HG03066 (cell line): Measurements from ENCODE around the gene IMMP2L.
A peak's percentile ranks its signal among the peaks of the same experiment; 100 is the strongest.

Experiments used
- ATAC-seq: cut with Tn5 transposase; IDR thresholded peaks from one replicate; pipeline ENCODE4 v1.9.1; 2021; ENCODE audit warnings: low read depth; ENCODE audit not compliant: unreplicated experiment

The IMMP2L gene

GRCh38 chr7:111238886-111239285 lies 323.4 kb downstream of the IMMP2L start:
- no peak for ATAC-seq

GRCh38 chr7:111235709-111236108 lies 326.6 kb downstream of the IMMP2L start:
- no peak for ATAC-seq

DNA sequence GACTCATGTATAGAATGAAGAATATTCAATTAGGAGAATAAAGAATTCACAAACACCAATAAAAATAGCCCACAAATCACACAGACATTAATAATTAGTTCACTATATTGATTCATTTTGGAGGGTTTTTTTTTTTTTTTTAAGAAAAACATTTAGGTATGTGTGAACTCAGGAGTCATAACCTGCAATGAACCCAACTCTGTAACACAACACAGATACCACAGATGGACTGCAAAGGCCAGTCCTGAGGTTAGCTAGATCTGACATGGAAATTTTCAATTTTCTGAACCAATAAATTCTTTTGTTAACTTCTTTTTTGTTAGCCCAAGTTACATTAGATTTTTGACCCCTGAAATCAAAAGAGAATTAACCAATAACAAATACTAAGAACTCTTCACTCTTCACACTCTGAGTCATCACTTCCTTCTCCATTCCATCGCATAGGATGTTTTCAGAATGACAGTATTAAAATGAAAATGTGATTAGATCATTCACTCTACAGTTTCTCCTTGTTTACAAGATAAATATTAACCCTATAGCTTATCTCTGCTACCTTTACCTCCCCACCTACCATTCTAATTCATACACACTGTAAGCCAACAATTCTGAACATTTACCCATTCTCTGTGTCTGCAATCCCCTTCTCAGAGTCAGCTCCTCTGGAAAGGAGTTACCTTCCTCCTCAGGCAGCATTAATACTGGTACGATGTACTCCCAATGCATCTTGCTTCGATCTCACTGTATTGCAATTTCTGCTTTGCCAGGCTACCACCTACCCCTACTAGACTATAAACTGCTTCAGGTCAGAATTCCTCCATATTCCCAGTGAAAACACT lies 329.8 kb downstream of the IMMP2L start:
- peak; percentile 75 for ATAC-seq

GRCh38 chr7:111229916-111230315 lies 332.4 kb downstream of the IMMP2L start:
- no peak for ATAC-seq

DNA sequence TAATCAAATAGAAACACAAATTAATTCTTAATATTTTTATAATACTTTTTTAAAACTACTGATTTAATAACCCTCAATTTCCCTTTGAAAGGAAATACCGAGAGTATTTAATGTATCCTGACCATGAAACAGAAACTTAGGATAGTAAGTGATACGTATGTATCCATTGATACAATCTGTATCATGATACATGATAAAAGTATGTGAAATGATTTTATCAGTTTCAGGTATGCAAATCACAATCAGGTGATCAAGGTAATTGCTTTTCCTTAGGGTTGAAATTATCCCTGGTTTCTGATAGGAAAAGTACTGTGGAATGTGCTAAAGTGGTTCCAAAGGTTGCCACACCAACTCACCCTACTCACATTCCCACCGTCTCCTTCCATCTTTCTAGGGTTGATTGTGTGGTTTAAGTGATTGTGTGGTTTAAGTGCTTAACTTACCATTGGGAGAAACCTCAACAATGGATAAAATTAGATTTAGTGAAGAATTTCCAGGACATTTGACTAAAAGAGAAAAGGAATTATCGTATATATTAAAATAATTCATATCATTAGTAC lies 333.0 kb downstream of the IMMP2L start:
- no peak for ATAC-seq

DNA sequence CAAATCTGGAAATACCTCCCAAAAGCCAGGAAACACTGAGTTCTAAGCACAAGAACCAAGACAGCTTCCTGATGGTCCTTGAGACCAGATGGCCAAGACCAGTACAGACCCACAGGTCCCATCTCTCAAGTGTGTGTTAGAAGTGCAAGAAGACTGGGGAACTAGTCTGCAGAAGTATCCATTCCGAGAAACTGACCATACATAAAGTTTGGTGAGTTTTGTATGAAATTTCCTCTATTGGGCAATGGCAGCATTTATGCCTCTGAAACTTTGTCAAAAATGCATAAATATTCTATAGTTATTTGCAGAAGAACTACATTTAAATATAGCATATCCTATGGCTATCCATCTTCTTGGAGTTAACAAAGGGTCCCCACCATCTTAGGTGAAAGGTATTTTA lies 333.9 kb downstream of the IMMP2L start:
- ATAC-seq = no peak

- ATAC-seq = no peak
Measured at GRCh38 chr7:111226800-111227199, 335.5 kb downstream of the IMMP2L start.

DNA sequence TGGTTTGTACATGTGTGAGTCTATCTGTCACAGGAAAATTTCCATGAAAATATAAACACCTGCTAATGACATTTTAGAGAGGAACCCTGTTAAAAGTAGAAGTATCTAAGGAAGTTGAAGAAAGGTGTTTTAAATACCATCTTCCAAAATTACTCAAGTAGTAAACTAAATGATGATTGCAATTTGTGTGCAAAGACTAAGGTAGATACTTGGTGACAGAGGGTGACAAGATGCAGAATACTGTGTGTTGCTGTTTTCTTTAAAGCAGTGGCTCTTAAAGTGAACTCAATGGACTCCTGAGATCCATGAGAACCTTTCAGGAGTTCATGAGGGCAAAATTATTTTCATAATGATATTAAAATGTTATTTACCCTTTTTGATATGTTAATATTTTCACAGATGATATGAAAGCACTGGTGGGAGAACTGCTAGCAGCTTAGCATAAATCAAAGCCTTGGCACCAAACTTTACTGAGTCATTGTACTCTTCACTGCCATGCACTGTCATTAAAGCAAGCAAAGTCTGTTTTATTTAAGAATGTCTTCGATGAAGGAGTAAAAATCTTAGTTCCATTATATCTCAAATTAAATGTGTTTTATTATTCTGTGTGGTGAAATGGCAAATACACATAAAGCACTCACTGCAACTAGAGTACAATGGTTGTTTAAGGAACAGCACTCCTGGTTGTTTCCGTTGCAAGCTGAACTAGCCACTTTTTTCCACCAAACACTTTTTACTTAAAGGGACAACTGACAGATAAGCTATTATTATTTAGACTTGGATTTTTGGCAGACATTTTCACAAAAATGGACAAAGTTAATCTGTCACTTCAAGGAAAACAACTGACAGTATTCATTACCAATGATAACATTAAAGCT lies 337.7 kb downstream of the IMMP2L start:
- ATAC-seq = no peak

DNA sequence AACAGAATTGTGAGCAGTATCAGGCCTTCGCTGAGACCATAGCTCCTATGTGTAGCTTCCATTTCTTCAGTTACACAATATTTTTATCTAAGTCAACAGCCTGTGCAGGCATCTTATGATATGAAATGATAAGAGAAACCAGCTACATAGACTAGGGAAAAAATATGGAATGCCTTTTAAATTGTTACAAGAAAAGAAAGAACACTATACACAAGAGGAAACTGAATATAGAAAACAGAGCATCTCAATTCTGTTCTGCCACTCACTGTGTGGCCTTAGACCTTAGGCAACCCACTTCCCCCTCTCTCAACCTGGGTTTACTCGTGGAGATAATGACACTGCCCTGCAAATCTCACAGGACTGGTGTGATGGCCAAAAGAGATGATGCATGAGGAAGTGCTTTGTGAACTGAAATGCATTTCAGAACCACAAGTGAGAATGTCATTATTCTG lies 338.5 kb downstream of the IMMP2L start:
- peak; percentile 65 for ATAC-seq

DNA sequence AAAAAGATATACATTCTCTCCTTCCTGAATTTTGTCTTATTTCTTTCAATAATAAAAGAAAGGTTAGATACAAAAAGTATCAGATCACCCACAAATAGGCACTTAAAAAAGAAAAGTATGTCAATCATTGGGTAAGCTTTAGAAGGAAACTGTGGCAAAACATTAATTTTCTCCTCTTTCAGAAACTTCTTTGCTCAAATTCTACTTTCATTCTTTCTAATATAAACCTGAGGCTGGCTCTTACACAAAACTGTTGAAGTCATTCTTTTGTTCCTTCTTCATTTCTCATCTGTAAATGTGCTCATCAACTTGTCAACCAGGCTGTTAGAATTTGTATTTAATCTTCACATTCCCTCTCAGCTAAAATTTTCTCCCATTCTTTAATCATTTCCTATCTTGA lies 346.7 kb downstream of the IMMP2L start:
- no peak for ATAC-seq

DNA sequence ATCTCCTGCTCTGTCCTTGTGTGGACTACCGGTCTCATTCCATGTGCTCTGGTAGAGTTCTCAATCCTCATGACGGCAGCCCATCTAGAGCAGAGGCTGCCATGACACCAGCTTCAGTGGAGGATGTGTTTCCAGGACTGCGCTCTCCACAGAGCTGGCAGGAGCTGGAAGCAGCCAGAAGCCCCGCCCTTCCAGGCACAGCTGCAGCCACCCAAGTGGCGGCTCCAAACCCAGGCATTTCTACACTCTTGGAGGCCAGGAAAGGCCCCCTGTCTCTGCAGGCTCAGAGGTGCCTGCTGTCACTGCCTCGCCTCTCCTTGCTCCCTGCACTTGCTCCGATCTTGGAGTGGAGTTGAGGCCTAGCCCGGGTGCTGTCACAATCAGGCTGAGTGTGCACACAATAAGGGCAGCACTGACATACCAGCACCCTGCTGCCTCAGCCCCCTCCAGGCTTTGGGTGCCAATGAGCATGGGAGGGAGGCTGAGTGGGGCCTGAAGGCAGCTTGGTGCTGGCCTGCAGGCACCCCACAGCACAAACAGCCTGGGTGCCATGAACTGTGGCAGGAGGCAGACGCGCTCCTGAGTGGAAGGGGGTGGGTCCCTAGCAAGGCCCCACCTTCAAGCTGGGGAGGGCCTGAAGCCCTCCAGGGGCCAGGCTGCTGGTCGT lies 349.3 kb downstream of the IMMP2L start:
- no peak for ATAC-seq

- no peak for ATAC-seq
Measured at GRCh38 chr7:111210996-111211395, 351.3 kb downstream of the IMMP2L start.

GRCh38 chr7:111210043-111210442 lies 352.2 kb downstream of the IMMP2L start:
- ATAC-seq = no peak

DNA sequence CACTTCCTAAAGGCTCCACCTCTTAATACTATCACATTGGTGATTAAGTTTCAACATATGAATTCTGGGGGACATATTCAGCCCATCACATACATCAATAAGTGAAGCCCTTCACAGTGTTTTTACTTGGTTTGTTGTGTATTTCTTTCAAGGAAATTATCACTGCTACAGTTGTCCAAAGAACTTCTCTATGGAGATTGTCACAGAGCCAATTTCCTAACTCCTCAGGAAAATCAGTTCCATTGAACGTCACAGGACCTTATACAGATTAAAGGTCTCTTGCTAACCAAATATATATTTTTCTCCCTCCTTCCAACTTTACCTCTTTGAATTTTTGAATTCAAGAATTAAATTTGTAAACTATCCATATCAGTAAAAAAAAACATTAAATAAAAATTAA lies 357.0 kb downstream of the IMMP2L start:
- ATAC-seq = no peak

DNA sequence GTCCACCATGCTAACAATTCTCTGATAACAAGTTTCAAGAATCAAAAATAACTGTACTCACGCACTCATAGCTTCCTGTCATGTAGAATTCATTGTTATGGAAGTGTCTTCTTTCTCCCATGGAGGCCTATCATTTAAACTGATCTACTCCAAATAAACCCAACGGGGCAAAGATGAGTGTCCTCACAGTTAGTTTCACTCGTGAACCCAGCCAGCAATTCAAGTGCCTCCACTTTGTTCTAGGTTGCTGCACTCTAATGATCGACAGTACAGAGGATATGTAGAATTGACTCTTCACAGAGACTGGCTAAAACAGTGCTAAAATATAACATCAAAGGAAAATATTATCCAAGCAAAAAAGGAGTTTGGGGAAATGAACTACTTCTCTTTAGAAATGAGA lies 360.0 kb downstream of the IMMP2L start:
- no peak for ATAC-seq

- no peak for ATAC-seq
Measured at GRCh38 chr7:111199643-111200042, 362.6 kb downstream of the IMMP2L start.

- no peak for ATAC-seq
Measured at GRCh38 chr7:111198255-111198654, 364.0 kb downstream of the IMMP2L start.

- ATAC-seq = no peak
Measured at GRCh38 chr7:111196655-111197054, 365.6 kb downstream of the IMMP2L start.

DNA sequence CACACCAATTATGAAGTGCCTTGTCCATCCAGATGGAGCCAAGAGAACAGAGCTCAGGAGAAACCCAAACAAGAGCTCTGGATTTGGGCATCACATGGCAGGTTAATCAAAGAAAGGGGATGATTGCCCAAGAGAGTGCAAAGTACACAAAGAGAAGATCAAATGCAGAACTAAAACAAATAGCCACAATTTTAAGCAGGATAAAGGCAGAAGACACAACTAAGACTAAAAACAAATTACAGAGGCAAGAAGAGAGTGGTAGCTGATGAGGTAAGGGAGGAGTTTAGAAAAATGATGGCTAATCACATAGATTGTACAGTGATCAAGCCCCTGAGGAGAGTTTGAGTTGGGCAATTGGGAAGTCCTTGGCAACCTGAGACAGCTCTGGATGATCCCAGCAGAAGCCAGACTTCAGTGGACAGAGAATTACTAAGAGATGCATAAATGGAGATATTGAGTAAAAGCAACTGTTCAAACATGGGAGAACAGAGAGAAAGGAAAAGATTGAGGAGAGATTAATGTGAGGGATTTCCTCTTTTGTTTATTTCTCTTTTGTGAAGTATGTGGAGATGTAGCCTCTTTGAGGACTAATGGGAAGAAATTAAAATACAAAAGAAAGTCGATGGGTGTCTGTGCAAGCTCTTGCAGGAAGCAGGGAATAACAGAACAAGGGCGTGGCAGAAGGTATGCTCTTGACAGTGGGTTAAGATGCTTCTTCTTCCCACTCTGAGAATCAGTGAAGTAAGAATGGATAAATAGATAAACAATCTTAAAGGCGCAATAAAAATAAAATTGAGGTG lies 369.5 kb downstream of the IMMP2L start:
- no peak for ATAC-seq

GRCh38 chr7:111190804-111191203 lies 371.5 kb downstream of the IMMP2L start:
- no peak for ATAC-seq
